Aorta (tissue), 5 donors: ENCODE results near the gene ITK. TPM values are rescaled to one million over a fixed set of nuclear protein-coding genes. Genes with fewer than 3 reads are reported as not detected.

Experiments used
- ATAC-seq: fragments of 200-7000 bp; cut with Tn5 transposase; one replicate; pipeline ENCODE4 v1.9.1; 2022; ENCODE audit warnings: moderate library complexity; ENCODE audit not compliant: low FRiP score
- DNase-seq, 2 donors: peaks; one replicate each; pipeline ENCODE4 v3.0.0-alpha.2; 2020
- H3K27ac ChIP-seq, 2 donors: one replicate each; pipeline ENCODE4 v1.5.1; 2013; ENCODE audit warnings: low read length in 2 of 2, mild to moderate bottlenecking in 2 of 2, moderate library complexity in 2 of 2, control low read depth in 1 of 2, inconsistent platforms in 1 of 2, low read depth in 1 of 2
- H3K27me3 ChIP-seq, 2 donors: one replicate each; pipeline ENCODE4 v1.6.1; 2013; ENCODE audit warnings: control low read depth in 1 of 2, low read length in 1 of 2, mild to moderate bottlenecking in 1 of 2, moderate library complexity in 1 of 2; ENCODE audit not compliant: insufficient read depth in 2 of 2, control insufficient read depth in 1 of 2
- H3K36me3 ChIP-seq, 2 donors: one replicate each; pipeline ENCODE4 v1.6.1; 2013; ENCODE audit warnings: control low read depth in 1 of 2, low read length in 1 of 2, mild to moderate bottlenecking in 1 of 2; ENCODE audit not compliant: insufficient read depth in 2 of 2, control insufficient read depth in 1 of 2
- H3K4me1 ChIP-seq, 2 donors: one replicate each; pipeline ENCODE4 v1.6.1; 2013; ENCODE audit warnings: low read length in 2 of 2, control low read depth in 1 of 2, mild to moderate bottlenecking in 1 of 2, moderate library complexity in 1 of 2; ENCODE audit not compliant: insufficient read depth in 2 of 2, control insufficient read depth in 1 of 2
- H3K4me3 ChIP-seq, 2 donors: one replicate each; pipeline ENCODE4 v1.5.1; 2013; ENCODE audit warnings: low read length in 2 of 2, control low read depth in 1 of 2, mild to moderate bottlenecking in 1 of 2
- H3K9me3 ChIP-seq: one replicate; pipeline ENCODE4 v1.6.1; 2013; ENCODE audit warnings: mild to moderate bottlenecking, low read length; ENCODE audit not compliant: control insufficient read depth
- WGBS, 2 donors: extraction: QIAGEN DNeasy Blood & Tissue Kit; methylation state at CpG; one replicate each; pipeline ENCODE4 v1.1.7; 2013; 5-methylcytosine and 5-hydroxymethylcytosine counted together
- intact Hi-C, 2 donors: fragments of 100-400 bp; cut with DNase I; formaldehyde crosslinking; loops; one replicate each; pipeline versions ENCODE4 v1.14.2 to v1.15.0; 2022
- polyA plus RNA-seq, 2 donors: library from polyadenylated mRNA; stranded (reverse); fragments of 200-250 nt; gene quantifications; one replicate each; pipeline ENCODE4 v1.2.3, GENCODE V29; 2013
- total RNA-seq, 2 donors: library from RNA; stranded (reverse); fragmentation: NEBNext Ultra II Directional; extraction: Animal tissue kit (Norgen Biotek cat#: 25700); gene quantifications; one replicate each; pipeline ENCODE4 v1.2.1, GENCODE V29; 2021
- donor health status: healthy with polysubstance abuse.
- donor health status: Bipolar disorder and iron deficiency.
- donor health status: DM: no; HTN: no; CAD: no.
- donor health status: DM: no; HTN: no; CAD: no.
- donor health status: DM: yes; HTN: yes; CAD: no.

The ITK gene
- total and polyA plus RNA-seq, 4 donors, result 0.10 to 4.8 (median 1.9) TPM

- WGBS, 2 donors, result 89 to 98% methylated on average over 3 of the region's 3 CpGs
- intact Hi-C loops, result no loop called here
These were observed 29.6 kb upstream of the ITK start for GRCh38 chr5:157150995-157151394.

GRCh38 chr5:157155297-157155696, 25.3 kb upstream of the ITK start:
- 66 to 83% methylated on average over 3 of the region's 3 CpGs for WGBS, 2 donors
- ATAC-seq, result no peak

More at GRCh38 chr5:157150995-157151394, 29.6 kb upstream of the ITK start:
- Histone ChIP-seq H3K9me3 (no peaks in the 10 kb centered on the region), H3K27me3 (no peaks in the 10 kb centered on the region), H3K4me1 (no peaks in the 10 kb centered on the region), H3K4me3 (no peak overlapping the region), H3K36me3 (no peaks in the 10 kb centered on the region), H3K27ac (no peak overlapping the region)
- DNase-seq (no peak), ATAC-seq (no peak)

GRCh38 chr5:157157293-157157891, 23.2 kb upstream of the ITK start:
- no peaks in the 10 kb centered on the region for H3K36me3 ChIP-seq
- no peak overlapping the region for H3K27ac ChIP-seq
- H3K27me3 ChIP-seq, result no peaks in the 10 kb centered on the region
- no peaks in the 10 kb centered on the region for H3K9me3 ChIP-seq
- DNase-seq (no peak), ATAC-seq (no peak)
- H3K4me1 ChIP-seq, result no peaks in the 10 kb centered on the region
- no peak overlapping the region for H3K4me3 ChIP-seq
- WGBS, 2 donors, result 22 to 31% methylated on average over 1 of the region's 1 CpG
- intact Hi-C loops, result no loop called here

More at GRCh38 chr5:157155297-157155696, 25.3 kb upstream of the ITK start:
- no peaks in the 10 kb centered on the region for H3K27me3 ChIP-seq
- no peaks in the 10 kb centered on the region for H3K4me1 ChIP-seq
- H3K4me3 ChIP-seq, result no peak overlapping the region
- H3K9me3 ChIP-seq, result no peaks in the 10 kb centered on the region
- no peak overlapping the region for H3K27ac ChIP-seq
- H3K36me3 ChIP-seq, result no peaks in the 10 kb centered on the region
- no peak for DNase-seq
- intact Hi-C loops, result no loop called here

- no peaks in the 10 kb centered on the region for H3K9me3 ChIP-seq
- no peak overlapping the region for H3K27ac ChIP-seq
- no peak for DNase-seq
- H3K27me3 ChIP-seq, result no peaks in the 10 kb centered on the region
- H3K4me3 ChIP-seq, result no peak overlapping the region
- H3K36me3 ChIP-seq, result no peaks in the 10 kb centered on the region
- H3K4me1 ChIP-seq, result no peaks in the 10 kb centered on the region
- intact Hi-C loops, result no loop called here
- no peak for ATAC-seq
- WGBS, 2 donors, result 87 to 93% methylated on average over 6 of the region's 6 CpGs
These were observed 21.4 kb upstream of the ITK start for GRCh38 chr5:157159209-157159751.

GRCh38 chr5:157160001-157160400, 20.6 kb upstream of the ITK start:
- Histone ChIP-seq H3K4me3 (no peak overlapping the region), H3K27ac (no peak overlapping the region), H3K9me3 (no peaks in the 10 kb centered on the region), H3K36me3 (no peaks in the 10 kb centered on the region), H3K4me1 (no peaks in the 10 kb centered on the region), H3K27me3 (no peaks in the 10 kb centered on the region)
- no peak for DNase-seq
- intact Hi-C loops, result no loop called here
- ATAC-seq, result no peak
- WGBS, 2 donors, result 89 to 97% methylated on average over 4 of the region's 4 CpGs

- no peaks in the 10 kb centered on the region for H3K27me3 ChIP-seq
- no peak overlapping the region for H3K27ac ChIP-seq
- no peaks in the 10 kb centered on the region for H3K36me3 ChIP-seq
- intact Hi-C loops, result no loop called here
- H3K9me3 ChIP-seq, result no peaks in the 10 kb centered on the region
- no peak overlapping the region for H3K4me3 ChIP-seq
- 82 to 86% methylated on average over 6 of the region's 6 CpGs for WGBS, 2 donors
- no peaks in the 10 kb centered on the region for H3K4me1 ChIP-seq
- DNase-seq (no peak), ATAC-seq (no peak)
These were observed 18.6 kb upstream of the ITK start for GRCh38 chr5:157161996-157162395.

GRCh38 chr5:157162919-157163510, 17.6 kb upstream of the ITK start:
- intact Hi-C loops, result no loop called here
- Histone ChIP-seq H3K36me3 (no peaks in the 10 kb centered on the region), H3K9me3 (no peaks in the 10 kb centered on the region), H3K27ac (no peak overlapping the region), H3K27me3 (no peaks in the 10 kb centered on the region), H3K4me3 (no peak overlapping the region), H3K4me1 (no peaks in the 10 kb centered on the region)
- WGBS, 2 donors, result 93 to 96% methylated on average over 12 of the region's 12 CpGs
- no peak for ATAC-seq
- no peak for DNase-seq

GRCh38 chr5:157164521-157164920, 16.1 kb upstream of the ITK start:
- no peaks in the 10 kb centered on the region for H3K27me3 ChIP-seq
- intact Hi-C loops, result no loop called here
- 87 to 89% methylated on average over 5 of the region's 5 CpGs for WGBS, 2 donors
- H3K9me3 ChIP-seq, result no peaks in the 10 kb centered on the region
- no peak for ATAC-seq
- no peak overlapping the region for H3K4me3 ChIP-seq
- H3K36me3 ChIP-seq, result no peaks in the 10 kb centered on the region
- no peak for DNase-seq
- H3K27ac ChIP-seq, result no peak overlapping the region
- no peaks in the 10 kb centered on the region for H3K4me1 ChIP-seq

GRCh38 chr5:157165261-157165660, 15.4 kb upstream of the ITK start:
- no peak overlapping the region for H3K27ac ChIP-seq
- no peaks in the 10 kb centered on the region for H3K9me3 ChIP-seq
- intact Hi-C loops, result no loop called here
- H3K4me1 ChIP-seq, result no peaks in the 10 kb centered on the region
- 94% methylated on average over 4 of the region's 4 CpGs for WGBS, 2 donors
- ATAC-seq (no peak), DNase-seq (no peak)
- no peaks in the 10 kb centered on the region for H3K36me3 ChIP-seq
- H3K4me3 ChIP-seq, result no peak overlapping the region
- H3K27me3 ChIP-seq, result no peaks in the 10 kb centered on the region
